A549 (cell line): Measurements from ENCODE around the gene EXOG.

Experiments
- CTCF ChIP-seq: fragments of >200 bp; sonication (Bioruptor Twin); formaldehyde crosslinking; IDR thresholded peaks from 3 replicates; pipeline ENCODE4 v1.5.1; 2016
- EP300 ChIP-seq, 2 experiments: fragments of >200 bp; sonication (Bioruptor Twin); formaldehyde crosslinking; IDR thresholded peaks; 2 replicates in 1 of 2; 3 replicates in 1 of 2; pipeline ENCODE4 v1.6.1; 2016 to 2017
- ESRRA ChIP-seq: fragments of 150-350 bp; IDR thresholded peaks from 2 replicates; pipeline ENCODE4 v1.6.1; 2014; ENCODE audit warnings: mild to moderate bottlenecking, low read length, borderline replicate concordance
- FOSB ChIP-seq: fragments of 250-450 bp; sonication (Bioruptor Pico); IDR thresholded peaks from 2 replicates; pipeline ENCODE4 v1.5.0; 2020; ENCODE audit warnings: mild to moderate bottlenecking, moderate library complexity
- HMGXB4 ChIP-seq: fragments of 250-450 bp; sonication (Bioruptor Pico); IDR thresholded peaks from 2 replicates; pipeline ENCODE4 v1.5.0; 2021; ENCODE audit warnings: mild to moderate bottlenecking, moderate library complexity, borderline replicate concordance
- HOXA7 ChIP-seq: fragments of 250-450 bp; sonication (Bioruptor Pico); IDR thresholded peaks from 2 replicates; pipeline ENCODE4 v1.5.0; 2020; ENCODE audit warnings: mild to moderate bottlenecking, moderate library complexity
- JUN ChIP-seq, 2 experiments: fragments of >200 bp; sonication (Bioruptor Twin); formaldehyde crosslinking; IDR thresholded peaks; 2 replicates in 1 of 2; 3 replicates in 1 of 2; pipeline ENCODE4 v1.6.1; 2016 to 2017
- MAX ChIP-seq: IDR thresholded peaks from 2 replicates; pipeline ENCODE4 v1.6.1; 2012
- NFE2L2 ChIP-seq: fragments of 150-350 bp; conservative IDR thresholded peaks from 2 replicates; pipeline ENCODE4 v1.6.1; 2014; ENCODE audit warnings: low read length
- POLR2A ChIP-seq: IDR thresholded peaks from 2 replicates; pipeline ENCODE4 v1.6.1; 2012; ENCODE audit warnings: mild to moderate bottlenecking, low read length
- POLR2AphosphoS2 ChIP-seq: conservative IDR thresholded peaks from 2 replicates; pipeline ENCODE4 v1.6.1; 2012; ENCODE audit warnings: low read length, improper control_type of control experiment, inconsistent platforms
- RAD21 ChIP-seq, 2 experiments: fragments of >200 bp in 1 of 2; sonication (Bioruptor Twin) in 1 of 2; formaldehyde crosslinking in 1 of 2; IDR thresholded peaks in 1 of 2; conservative IDR thresholded peaks in 1 of 2; 2 replicates in 1 of 2; 3 replicates in 1 of 2; pipeline ENCODE4 v1.6.1; 2012 to 2018; ENCODE audit warnings: inconsistent platforms in 1 of 2
- SMC3 ChIP-seq: fragments of >200 bp; sonication (Bioruptor Twin); formaldehyde crosslinking; IDR thresholded peaks from 3 replicates; pipeline ENCODE4 v1.6.1; 2018; ENCODE audit warnings: inconsistent platforms

- no peak for TF ChIP-seq CTCF
- no peak for TF ChIP-seq MAX
- no peak for TF ChIP-seq RAD21 (conservative IDR thresholded peaks at IDR 0.05 in 1 of 2, IDR thresholded peaks at IDR 0.05 in 1 of 2)
- no peak for TF ChIP-seq JUN (IDR thresholded peaks at IDR 0.05)
- no peak for TF ChIP-seq EP300 (IDR thresholded peaks at IDR 0.05)
- TF ChIP-seq HOXA7 (CRISPR knock-in tag): no peak
- TF ChIP-seq HMGXB4 (CRISPR knock-in tag): no peak
- TF ChIP-seq ESRRA: no peak
- TF ChIP-seq POLR2A: no peak
- no peak for TF ChIP-seq SMC3
- TF ChIP-seq POLR2AphosphoS2: no peak
- TF ChIP-seq FOSB (CRISPR knock-in tag): no peak
- TF ChIP-seq NFE2L2: no peak
Observed at GRCh38 chr3:38487323-38487722, 8.8 kb upstream of the EXOG start.
